GM21367 (cell line): ENCODE measurements around the gene LANCL2.
A peak's percentile ranks its signal among the peaks of the same experiment; 100 is the strongest.
"Not testable (repeated sequence)": the region's sequence is repeated elsewhere in the genome, so short reads cannot be mapped to it uniquely, and the experiment has no call there.

Experiments used
- ATAC-seq: cut with Tn5 transposase; IDR thresholded peaks from one replicate; pipeline ENCODE4 v1.9.1; 2021; ENCODE audit not compliant: unreplicated experiment

Gene LANCL2

DNA sequence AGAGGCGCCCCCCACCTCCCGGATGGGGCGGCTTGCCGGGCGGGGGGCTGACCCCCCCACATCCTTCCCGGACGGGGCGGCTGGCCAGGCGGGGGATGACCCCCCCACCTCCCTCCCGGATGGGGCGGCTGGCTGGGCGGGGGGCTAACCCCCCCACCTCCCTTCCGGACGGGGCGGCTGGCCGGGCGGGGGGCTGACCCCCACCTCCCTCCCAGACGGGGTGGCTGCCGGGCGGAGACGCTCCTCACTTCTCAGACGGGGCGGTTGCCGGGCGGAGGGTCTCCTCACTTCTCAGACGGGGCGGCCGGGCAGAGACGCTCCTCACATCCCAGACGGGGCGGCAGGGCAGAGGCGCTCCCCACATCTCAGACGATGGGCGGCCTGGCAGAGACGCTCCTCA, 37.4 kb downstream of the LANCL2 start:
- ATAC-seq = not testable (repeated sequence)

DNA sequence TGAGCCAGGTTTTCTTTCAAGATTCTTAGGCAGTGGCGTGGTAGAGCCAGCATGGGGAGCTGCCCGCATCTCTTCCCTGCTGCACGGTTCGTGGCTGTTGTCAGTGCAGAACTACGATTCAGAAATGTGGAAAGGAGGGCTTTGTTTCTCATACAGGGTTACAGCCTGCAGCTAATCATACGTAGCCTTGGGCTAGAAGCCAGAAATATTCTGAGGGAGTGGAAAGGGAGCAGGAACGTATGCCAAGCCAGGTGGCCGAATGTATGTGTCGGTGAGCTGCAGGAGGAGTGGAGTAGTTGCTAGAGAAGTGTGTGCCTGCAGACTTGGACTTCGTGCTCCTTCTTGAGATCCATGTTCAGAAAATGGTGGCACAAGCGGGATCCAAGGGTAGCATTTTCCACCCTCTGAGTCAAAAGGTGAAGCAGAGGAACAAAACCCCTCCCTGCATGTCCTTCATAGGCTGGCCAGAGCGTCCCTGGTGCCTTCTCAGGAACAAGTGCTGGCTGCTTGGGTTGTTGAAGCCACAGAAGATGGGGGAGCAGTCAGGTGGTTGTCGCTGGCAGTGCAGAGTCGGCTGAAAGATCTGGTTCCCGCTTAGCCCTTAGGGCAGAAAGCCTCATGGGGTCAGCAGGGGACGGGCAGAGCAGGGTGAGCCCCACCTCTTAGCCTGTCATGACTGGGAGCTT, 40.9 kb downstream of the LANCL2 start:
- ATAC-seq = no peak

DNA sequence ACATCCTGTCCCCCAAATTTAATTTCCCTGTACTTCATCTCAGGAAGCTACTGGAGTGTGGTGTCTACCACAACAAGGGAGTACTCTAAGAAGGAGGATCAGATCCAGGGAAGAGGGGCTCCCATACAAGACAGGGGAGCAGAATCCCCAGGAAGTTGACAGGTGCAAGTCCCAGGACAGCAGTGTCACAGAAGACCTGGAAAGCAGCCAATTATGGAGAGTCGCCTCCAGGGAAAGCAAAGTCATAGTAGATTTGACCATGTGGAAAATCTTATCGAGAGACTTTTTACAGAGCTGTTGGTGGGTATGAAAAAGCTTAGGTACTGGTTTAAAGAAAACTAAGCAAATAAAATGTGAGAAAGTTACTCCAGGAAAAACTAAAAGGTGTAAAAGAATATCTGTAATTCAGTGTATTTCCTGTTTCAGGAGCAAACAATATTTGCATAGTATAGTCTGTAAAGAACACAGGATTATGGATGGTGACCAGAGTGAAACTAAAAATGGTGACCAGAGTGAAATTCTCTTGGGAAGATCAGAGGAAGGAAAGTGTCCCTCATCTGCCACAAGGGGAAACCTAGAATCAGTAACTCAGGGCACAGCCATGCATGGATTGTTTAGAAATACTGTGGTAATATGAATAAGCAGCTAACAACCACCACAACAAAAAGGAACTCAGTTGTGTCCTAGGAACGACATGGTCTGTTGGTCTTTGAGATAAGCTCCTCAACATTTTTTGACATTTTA, 44.5 kb downstream of the LANCL2 start:
- no peak for ATAC-seq

DNA sequence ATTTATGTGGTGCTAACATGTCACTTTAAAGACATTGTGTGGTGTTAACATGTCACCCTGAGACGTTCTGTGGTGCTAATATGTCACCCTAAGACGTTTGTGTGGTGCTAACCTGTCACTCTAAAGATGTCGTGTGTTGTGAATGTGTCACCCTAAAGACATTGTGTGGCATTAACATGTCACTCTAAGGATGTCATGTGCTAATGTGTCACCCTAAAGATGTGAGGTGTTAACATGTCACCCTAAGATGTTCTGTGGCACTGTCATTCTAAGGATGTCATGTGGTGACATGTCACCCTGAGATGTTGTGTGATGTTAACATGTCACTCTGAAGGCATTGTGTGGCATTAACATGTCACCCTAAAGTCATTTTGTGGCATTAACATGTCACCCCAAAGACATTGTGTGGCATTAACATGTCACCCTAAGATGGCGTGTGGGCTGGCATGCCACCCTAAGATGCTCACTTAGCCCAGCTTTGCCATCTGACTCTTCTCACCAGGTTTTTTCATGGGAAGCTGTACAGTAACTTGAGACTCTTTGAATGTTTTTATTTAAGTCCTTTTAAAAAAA, 45.6 kb downstream of the LANCL2 start:
- no peak for ATAC-seq

DNA sequence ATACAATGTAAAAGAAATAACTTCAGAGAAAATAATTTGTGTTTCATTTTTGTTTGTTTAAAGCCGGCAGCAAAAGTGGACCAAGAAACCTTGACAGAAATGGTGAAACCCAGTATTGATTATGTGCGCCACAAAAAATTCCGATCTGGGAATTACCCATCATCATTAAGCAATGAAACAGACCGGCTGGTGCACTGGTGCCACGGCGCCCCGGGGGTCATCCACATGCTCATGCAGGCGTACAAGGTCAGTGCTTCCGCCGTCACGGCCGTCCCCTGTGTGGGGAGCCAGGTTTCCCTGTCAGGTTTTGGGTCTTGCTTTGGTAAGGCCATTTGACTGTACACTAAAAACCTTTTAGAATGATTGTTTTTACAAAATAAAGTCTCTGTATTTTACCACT, 46.7 kb downstream of the LANCL2 start:
- no peak for ATAC-seq

DNA sequence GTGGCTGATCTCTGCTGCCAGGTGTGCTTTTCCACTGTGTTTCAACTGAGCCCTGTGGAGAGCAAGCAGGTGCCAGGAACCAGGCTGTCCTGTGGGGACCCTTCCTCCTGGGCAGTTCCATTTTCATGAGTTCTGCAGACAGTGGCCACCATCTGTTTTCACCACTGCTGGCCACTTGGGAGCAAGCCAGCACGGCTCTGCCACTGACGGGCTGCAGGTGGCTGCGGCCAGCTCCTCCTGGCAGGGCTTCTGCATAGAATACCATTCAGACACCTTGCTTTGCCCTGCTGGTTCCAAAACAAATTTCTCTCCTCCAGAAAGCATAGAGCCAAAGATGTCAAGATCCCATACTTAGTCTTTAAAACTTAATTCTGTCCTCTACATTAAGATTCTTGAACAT, 48.3 kb downstream of the LANCL2 start:
- ATAC-seq = no peak

DNA sequence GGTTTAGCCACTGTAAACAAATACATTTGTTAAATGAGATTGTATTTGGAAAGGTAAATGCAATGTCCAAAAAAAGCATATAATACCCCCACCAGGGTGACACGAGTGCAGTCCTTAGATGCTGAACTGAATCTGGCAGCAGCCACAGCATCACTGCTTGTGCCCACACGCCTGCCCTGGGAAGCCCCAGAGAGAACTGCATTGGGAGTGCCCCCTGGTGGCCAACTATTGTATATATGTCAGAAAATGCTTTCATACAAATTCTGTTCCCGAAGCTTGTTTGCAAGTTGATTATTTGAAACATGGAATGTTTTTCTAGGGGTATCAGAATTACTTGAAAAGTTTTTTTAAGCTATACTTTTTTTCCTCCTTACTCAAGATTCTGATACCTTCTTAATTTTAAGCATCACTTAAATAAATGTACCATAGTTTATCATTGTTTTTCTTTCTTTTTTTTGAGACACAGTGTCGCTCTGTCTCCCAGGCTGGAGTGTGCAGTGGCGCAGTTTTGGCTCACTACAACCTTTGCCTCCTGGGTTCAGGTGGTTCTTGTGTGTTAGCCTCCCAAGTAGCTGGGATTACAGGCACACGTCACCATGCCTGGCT, 50.1 kb downstream of the LANCL2 start:
- ATAC-seq = peak; percentile 94

DNA sequence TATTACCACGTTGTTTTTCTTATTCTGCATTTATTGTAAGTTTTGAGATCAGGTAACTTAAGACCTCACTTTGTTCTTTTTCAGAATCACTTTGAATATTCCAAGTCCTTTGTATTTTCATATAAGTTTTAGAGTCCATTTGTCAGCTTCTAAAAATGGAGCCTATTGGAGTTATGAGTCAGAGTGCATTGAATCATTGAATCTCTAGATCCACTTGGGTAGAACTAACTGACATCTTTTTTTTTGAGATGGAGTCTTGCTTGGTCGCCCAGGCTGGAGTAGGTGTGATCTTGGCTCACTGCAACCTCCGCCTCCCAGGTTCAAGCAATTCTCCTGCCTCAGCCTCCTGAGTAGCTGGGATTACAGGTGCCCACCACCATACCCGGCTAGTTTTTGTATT, 52.3 kb downstream of the LANCL2 start:
- not testable (repeated sequence) for ATAC-seq

DNA sequence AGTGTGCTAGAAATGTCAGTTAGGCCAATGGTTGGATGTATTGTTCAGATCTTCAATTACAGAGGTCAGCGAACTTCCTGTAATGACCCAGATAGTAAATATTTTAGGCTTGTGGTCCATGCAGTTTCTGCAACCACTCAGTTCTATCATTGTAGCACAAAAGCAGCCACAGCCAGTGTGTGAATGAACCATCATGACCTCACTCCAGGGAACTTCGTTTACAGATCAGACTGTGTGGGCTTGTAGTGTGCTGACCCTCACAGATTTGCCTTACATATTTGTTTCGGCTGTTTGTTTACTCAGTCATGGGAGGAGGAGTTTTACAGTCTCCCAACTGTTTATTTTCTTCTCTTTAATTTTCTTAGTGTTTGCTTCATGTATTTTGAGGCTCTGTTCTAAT, 55.4 kb downstream of the LANCL2 start:
- no peak for ATAC-seq

DNA sequence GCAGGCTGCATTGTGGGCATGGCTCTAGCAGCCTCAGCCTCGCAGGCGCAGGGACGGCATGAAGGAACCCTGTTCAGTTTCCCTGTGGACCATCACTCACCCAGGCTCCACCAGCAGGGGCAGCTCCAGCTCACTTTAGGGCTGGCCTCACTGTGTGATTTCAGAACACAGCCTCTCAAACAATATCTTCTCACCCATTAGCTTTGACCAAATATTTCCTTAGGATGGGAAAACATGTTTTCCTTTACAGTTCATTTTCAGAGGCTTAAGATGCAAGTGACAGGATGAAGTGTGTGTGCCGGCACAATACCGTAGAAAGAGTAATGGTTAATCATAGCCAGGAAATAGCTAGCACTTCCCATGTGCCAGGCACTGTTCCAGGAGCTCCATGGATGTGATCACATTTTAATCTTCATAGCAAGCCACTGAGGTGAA, 58.2 kb downstream of the LANCL2 start:
- ATAC-seq = no peak

DNA sequence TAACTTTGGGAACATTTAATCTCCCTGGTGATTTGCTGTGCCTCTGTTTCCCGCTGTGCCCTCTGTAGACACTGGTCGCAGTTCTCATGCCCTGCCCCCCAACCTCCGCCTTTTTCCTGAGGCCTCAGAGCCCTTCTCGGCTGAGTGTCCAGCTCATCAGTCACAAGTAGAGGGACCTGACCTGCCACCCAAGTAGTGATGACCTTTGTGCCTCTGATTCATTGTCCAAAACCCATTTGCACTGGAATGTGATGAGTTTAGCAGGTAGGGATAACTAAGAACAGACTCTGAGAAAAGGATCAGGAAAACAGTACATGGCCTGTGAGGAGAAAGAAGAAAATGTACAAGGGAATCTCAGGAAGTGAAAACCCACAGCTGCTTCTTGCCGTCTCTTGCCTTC, 58.8 kb downstream of the LANCL2 start:
- no peak for ATAC-seq

DNA sequence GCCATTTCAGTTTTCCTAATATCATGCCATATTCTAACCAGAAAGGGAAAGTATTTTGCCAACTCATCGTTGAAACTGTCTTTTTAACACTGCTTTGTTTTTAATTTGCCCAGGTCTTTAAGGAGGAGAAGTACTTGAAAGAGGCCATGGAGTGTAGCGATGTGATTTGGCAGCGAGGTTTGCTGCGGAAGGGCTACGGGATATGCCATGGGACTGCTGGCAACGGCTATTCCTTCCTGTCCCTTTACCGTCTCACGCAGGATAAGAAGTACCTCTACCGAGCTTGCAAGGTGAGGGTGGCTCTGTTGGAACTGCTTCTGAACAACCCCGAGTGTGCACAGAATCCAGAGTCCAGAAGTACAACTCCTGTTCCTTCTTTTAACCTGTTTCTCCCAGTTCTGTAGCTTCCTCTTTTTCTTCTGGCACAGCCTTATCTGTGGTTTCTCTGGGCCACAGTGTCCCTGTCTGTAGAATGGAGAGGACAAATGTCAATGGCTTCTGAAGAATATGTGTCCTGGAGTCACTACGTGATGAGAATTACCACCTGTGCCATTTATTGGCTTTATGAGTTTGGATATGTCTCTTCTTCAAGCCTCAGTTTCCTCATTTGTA, 60.1 kb downstream of the LANCL2 start:
- ATAC-seq = no peak

DNA sequence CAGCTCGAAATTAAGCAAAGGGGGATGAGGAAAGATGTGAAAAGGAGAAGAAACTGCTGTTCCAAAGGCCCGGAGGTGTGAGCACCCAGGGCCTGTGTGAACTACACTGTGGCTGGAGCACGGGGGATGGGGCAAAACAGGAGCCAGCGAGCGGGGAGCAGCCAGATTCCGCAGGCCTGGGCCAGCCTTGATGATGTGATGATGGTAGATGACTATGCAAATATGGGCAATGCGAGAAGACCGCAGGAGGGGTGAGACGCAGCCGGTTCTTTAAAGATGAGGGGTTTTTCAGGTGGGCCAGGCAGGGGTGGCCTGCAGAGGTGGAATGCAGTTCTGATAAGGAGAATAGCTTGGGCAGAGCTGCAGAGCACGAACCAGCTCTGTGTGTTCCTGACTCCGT, 61.5 kb downstream of the LANCL2 start:
- ATAC-seq = no peak

DNA sequence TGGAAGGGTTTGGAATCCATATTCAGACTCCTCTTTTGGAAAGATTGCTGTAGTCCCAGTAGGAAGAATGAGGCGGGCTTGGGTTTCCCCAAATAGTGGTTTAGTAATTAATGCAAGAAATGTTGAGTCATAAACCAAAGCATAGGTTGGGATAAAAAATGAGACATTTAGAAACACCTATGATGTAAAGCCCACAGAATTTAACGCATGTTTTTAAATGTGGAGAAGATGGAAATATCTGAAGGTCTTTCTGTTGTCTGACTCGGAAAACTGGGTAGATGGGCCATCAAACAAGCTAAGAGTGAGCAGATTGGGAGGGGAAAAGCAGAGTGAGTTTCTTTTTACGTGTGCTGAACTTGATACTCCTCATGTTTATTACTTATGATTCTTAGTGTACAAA, 62.2 kb downstream of the LANCL2 start:
- no peak for ATAC-seq

DNA sequence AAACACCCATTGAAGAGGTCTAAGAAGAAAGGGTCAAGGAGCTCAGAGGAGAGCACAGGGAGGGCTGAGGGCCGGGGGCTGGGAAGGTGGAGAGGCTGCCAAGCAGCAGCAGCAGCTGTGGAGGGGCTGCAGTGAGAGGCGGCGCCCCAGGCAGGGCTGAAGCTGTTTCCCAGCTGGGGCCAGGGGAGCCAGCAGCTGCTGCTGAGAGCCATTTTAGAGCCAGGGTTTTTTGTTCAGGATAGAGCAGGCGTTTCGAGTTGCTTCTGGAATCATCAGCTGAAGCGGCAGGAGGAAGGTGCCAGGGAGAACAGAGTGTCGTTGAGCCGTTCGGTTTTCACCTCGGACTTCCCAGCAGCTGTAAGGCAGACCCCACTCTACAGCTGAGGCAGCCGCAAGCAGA, 62.7 kb downstream of the LANCL2 start:
- no peak for ATAC-seq

DNA sequence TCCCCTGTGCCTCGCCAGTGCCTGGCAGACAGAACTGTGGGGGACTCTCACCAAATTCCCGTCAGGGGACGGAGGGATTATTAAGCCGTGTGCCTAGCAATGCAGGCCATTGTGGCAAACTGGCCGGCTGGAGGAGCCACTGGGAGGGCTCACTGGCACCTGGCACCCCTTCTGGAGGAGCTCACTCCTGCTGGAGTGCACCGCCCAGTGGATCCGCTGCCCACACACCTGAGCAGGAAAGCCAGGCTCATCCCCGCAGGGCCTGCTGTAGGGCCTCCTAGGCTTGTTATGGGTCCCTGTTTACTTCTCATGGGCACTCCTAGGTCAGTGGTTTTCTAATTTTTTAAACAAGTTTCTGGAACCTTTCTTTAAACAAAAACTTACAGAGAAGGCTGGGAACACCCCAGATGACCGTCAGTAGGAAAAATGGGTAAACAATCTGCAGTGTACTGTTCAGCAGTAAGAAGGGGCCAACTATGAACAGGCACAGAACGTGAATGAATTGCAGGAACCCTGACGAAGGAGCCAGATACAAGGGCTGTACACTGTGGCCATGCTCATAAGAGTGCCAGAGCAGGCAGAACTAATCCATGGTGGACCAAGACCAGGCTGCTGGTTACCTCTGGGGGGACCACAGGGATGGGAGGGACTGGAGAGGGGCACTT, 64.8 kb downstream of the LANCL2 start:
- no peak for ATAC-seq

DNA sequence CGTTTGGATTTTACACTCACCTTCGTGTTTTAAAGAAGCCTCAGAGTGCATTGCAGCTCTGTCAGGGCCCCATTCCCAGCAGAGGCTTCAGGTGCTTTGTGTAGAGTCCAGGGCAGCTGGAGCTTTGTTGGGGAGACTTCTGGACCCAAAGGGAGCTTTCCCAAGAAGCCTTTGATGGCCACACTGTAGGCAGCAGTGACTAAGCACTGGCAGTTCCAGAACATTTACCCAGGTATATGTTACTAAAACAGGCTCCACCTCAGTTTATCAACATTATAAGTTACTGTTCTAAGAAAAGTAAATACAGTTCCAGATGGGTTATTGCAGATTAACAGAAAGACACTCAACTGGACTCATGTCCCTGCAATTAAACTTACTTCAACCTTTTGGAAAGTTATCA, 66.8 kb downstream of the LANCL2 start:
- ATAC-seq = no peak

DNA sequence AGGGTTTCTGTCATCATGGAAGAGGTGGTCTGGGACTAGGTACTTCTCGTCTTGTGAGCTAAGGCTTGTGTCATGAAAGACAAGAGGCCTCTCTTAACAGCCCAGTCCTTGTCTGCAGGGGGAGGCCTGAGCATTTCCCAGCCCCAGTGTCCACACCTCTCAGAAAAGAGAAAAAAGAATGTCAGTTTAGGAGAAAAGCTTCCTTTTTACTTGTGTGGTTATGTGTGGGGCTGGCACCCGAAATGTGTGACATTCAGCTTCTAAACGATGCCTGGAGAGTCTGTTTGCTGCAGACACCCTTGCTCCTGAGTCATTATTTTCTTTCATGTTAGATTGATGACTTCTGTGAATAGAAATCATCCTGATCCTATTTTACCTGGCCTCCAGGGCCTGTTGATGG, 67.4 kb downstream of the LANCL2 start:
- no peak for ATAC-seq

DNA sequence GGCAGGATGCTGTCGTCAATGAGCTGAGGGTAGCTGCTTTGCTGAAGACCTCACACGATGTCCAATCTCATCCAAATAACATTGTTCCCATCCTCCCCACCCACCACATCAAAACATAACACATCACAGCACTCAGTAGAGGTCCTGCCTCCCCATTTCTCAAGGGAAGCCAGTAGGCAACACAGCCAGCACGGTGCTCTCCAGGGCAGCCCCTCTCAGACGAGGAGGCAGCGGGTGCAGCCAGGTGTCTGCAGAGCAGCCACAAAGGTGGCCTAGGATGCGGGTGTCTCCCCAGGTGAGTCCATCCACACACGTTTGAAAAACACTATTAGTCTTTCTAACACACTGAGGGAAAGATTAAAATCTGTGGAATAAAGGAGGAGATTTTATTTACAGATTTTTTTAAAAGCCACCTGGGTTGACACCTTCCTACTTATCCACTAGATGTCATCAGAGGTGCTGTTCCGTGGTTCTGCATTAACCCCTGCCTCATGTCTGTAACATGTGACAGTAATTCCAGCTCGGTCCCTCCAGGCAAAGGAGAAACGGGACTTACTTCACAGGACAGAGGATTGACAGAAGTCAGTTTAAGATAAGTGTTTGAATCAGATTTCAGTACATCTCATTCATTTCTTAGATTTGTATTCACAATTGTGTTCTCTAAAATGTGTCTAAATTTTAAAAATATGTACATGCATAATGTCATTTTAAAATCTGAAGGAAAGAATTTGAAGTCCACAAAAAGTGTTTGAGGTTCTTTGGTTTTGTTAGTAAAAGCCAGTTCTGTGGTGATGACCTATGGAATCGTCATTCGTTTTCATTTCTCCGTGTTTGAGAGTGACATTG, 68.0 kb downstream of the LANCL2 start:
- ATAC-seq = peak; percentile 69

DNA sequence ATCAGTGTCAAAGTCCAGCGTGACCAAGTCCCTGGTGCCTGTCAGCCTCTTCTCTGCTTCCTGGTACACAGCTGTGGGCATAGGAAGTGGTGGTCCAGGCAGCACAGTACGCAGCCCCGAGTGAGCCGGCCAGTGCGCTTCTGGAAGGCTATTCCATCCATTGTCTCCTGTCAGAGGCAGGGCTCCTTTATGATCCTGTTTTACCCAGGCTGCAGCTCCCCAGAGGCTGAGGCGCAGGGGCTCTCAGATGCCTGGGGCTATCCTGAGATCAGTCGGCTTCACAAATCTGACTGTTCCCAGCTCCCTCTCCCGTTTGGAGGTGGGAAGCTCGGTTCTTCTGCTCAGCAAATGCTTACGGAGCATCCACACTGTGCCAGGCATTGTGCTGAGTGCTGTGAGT, 70.3 kb downstream of the LANCL2 start:
- ATAC-seq = no peak
